Measurements from ENCODE around the gene SEC62.
A peak's percentile ranks its signal among the peaks of the same experiment; 100 is the strongest.

The SEC62 gene

GRCh38 chr3:169966428-169966950, at the start of gene SEC62:
SEC62 (plus strand) TSS chr3:169966807; CDS start chr3:169966823, 16 bp downstream.
- DNase-seq (ENCODE audit: low read depth): peak; percentile 91

- DNase-seq (ENCODE audit: low read depth): no peak
Observed at GRCh38 chr3:169923189-169923588, 43.4 kb upstream of the SEC62 start.

- DNase-seq (ENCODE audit: low read depth): no peak
Observed at GRCh38 chr3:169923831-169924230, 42.8 kb upstream of the SEC62 start.

- no peak for DNase-seq (ENCODE audit: low read depth)
Observed at GRCh38 chr3:169929830-169930519, 36.6 kb upstream of the SEC62 start.

GRCh38 chr3:169930843-169931242, 35.8 kb upstream of the SEC62 start:
- no peak for DNase-seq (ENCODE audit: low read depth)

GRCh38 chr3:169931747-169932520, 34.7 kb upstream of the SEC62 start:
- DNase-seq (ENCODE audit: low read depth): no peak

GRCh38 chr3:169939320-169939719, 27.3 kb upstream of the SEC62 start:
- no peak for DNase-seq (ENCODE audit: low read depth)

- no peak for DNase-seq (ENCODE audit: low read depth)
Observed at GRCh38 chr3:169939751-169940150, 26.9 kb upstream of the SEC62 start.

GRCh38 chr3:169940470-169941181, 26.0 kb upstream of the SEC62 start:
- DNase-seq (ENCODE audit: low read depth): no peak

GRCh38 chr3:169945313-169945712, 21.3 kb upstream of the SEC62 start:
- DNase-seq (ENCODE audit: low read depth): no peak

GRCh38 chr3:169946336-169946735, 20.3 kb upstream of the SEC62 start:
- DNase-seq (ENCODE audit: low read depth): no peak

- DNase-seq (ENCODE audit: low read depth): no peak
Observed at GRCh38 chr3:169948559-169949448, 17.8 kb upstream of the SEC62 start.

- DNase-seq (ENCODE audit: low read depth): no peak
Observed at GRCh38 chr3:169952045-169952444, 14.6 kb upstream of the SEC62 start.

GRCh38 chr3:169953462-169954141, 13.0 kb upstream of the SEC62 start:
- no peak for DNase-seq (ENCODE audit: low read depth)

GRCh38 chr3:169954142-169954756, 12.4 kb upstream of the SEC62 start:
- DNase-seq (ENCODE audit: low read depth): no peak

GRCh38 chr3:169955406-169955805, 11.2 kb upstream of the SEC62 start:
- no peak for DNase-seq (ENCODE audit: low read depth)

GRCh38 chr3:169964176-169964575, 2.4 kb upstream of the SEC62 start:
- DNase-seq (ENCODE audit: low read depth): no peak

GRCh38 chr3:169965562-169966427, 812 bp upstream of the SEC62 start:
- no peak for DNase-seq (ENCODE audit: low read depth)
